K562 (cell line): ENCODE data around the gene MATN1. TPM values are rescaled to one million over a fixed set of nuclear protein-coding genes. Genes with fewer than 3 reads are reported as not detected.

Experiments used
- ATAC-seq: fragments of 200-7000 bp; cut with Tn5 transposase; 3 replicates; pipeline ENCODE4 v1.9.1; 2020; ENCODE audit warnings: moderate library complexity
- BruUV-seq: library from RNA; stranded (reverse); fragments of 400-500 nt; replicated peaks from 2 replicates; lab custom pipeline; 2021; lab: Mats Ljungman, UMichigan
- CTCF ChIA-PET: fragments of 300-600 bp; formaldehyde crosslinking; extraction: SDS; loops from one replicate; lab custom pipeline; 2021; ENCODE audit warnings: low intra/inter-chr PET ratio; lab: Yijun Ruan, JAX
- POLR2A ChIA-PET: fragments of 300-600, 350-650 bp; sonication (Branson Sonifier 250); formaldehyde crosslinking; extraction: SDS; loops from one replicate; lab custom pipeline; 2021; ENCODE audit warnings: antibody characterized with exemption, inconsistent platforms; lab: Yijun Ruan, JAX
- DNase-seq, 4 experiments: peaks; one replicate each; pipeline versions ENCODE4 v3.0.0 to v3.0.0-alpha.2; 2011 to 2018; ENCODE audit warnings: low spot score in 3 of 4, mixed read lengths in 3 of 4; ENCODE audit errors: extremely low read depth in 1 of 4
- FAIRE-seq: peaks from 2 replicates; lab custom pipeline; 2011; peaks lifted over from hg19 to GRCh38; lab: Jason Lieb, UNC
- H2AFZ ChIP-seq: 2 replicates; pipeline ENCODE4 v1.6.0; 2011; ENCODE audit warnings: low read depth, low read length, control low read depth, inconsistent platforms
- H3K27ac ChIP-seq: fragments of 200-600 bp; 3 replicates; pipeline ENCODE4 v1.8.0; 2011; ENCODE audit warnings: low read depth, mild to moderate bottlenecking, control low read depth, inconsistent platforms, low read length, moderate library complexity, mixed read lengths; ENCODE audit errors: extremely low read depth
- H3K27me3 ChIP-seq, 2 experiments: fragments of 300-600 bp in 1 of 2; 2 replicates in 1 of 2; 3 replicates in 1 of 2; pipeline versions ENCODE4 v1.6.0 to v1.8.0; 2011; ENCODE audit warnings: inconsistent platforms in 2 of 2, low read length in 2 of 2, mild to moderate bottlenecking in 1 of 2, mixed read lengths in 1 of 2, moderate library complexity in 1 of 2; ENCODE audit not compliant: control insufficient read depth in 2 of 2, insufficient read depth in 2 of 2
- H3K36me3 ChIP-seq: fragments of 300-600 bp; 3 replicates; pipeline ENCODE4 v1.8.0; 2011; ENCODE audit warnings: mild to moderate bottlenecking, low read length, inconsistent platforms; ENCODE audit not compliant: control insufficient read depth, insufficient read depth
- H3K4me1 ChIP-seq, 2 experiments: fragments of 200-600 bp in 1 of 2; replicated peaks in 1 of 2; 2 replicates in 1 of 2; 3 replicates in 1 of 2; pipeline versions ENCODE4 v1.5.1 to v1.8.0; 2011; ENCODE audit warnings: inconsistent platforms in 2 of 2, low read length in 2 of 2, mild to moderate bottlenecking in 1 of 2, mixed read lengths in 1 of 2, moderate library complexity in 1 of 2; ENCODE audit not compliant: control insufficient read depth in 2 of 2, insufficient read depth in 2 of 2
- H3K4me2 ChIP-seq: 2 replicates; pipeline ENCODE4 v1.6.1; 2011; ENCODE audit warnings: low read length, control low read depth, inconsistent platforms, mixed read lengths; ENCODE audit not compliant: insufficient read depth
- H3K4me3 ChIP-seq: fragments of 200-600 bp; sonication (generic), shearing (Covaris generic); 2 replicates; pipeline ENCODE4 v1.5.1; 2016; ENCODE audit warnings: control low read depth, inconsistent platforms
- H3K79me2 ChIP-seq: fragments of 200-600 bp; 3 replicates; pipeline ENCODE4 v1.8.0; 2011; ENCODE audit warnings: low read length, inconsistent platforms; ENCODE audit not compliant: control insufficient read depth, insufficient read depth
- H3K9ac ChIP-seq, 2 experiments: 2 replicates each; pipeline versions ENCODE4 v1.6.0 to v1.6.1; 2011; ENCODE audit warnings: low read depth in 2 of 2, low read length in 2 of 2, control low read depth in 1 of 2, inconsistent platforms in 1 of 2, mild to moderate bottlenecking in 1 of 2, mixed read lengths in 1 of 2; ENCODE audit not compliant: insufficient read depth in 1 of 2
- H3K9me1 ChIP-seq: one replicate; pipeline ENCODE4 v1.6.0; 2011; ENCODE audit warnings: inconsistent platforms, mild to moderate bottlenecking, low read length, moderate library complexity; ENCODE audit not compliant: control insufficient read depth, insufficient read depth
- H3K9me3 ChIP-seq: replicated peaks from 2 replicates; pipeline ENCODE4 v1.5.1; 2011; ENCODE audit warnings: low read depth, low read length, inconsistent platforms; ENCODE audit not compliant: control insufficient read depth, insufficient read depth
- H4K20me1 ChIP-seq: replicated peaks from 2 replicates; pipeline ENCODE4 v1.6.1; 2011; ENCODE audit warnings: low read length, inconsistent platforms, mixed read lengths; ENCODE audit not compliant: control insufficient read depth, insufficient read depth
- HMGN3 ChIP-seq: IDR thresholded peaks from 2 replicates; pipeline ENCODE4 v1.6.1; 2011; ENCODE audit warnings: borderline replicate concordance, low read depth, mild to moderate bottlenecking, mixed read lengths, low read length; ENCODE audit not compliant: insufficient read length; ENCODE audit errors: extremely low read depth
- ZNF232 ChIP-seq: sonication (generic); formaldehyde crosslinking; IDR thresholded peaks from 2 replicates; pipeline ENCODE4 v1.8.0; 2022; ENCODE audit warnings: mild to moderate bottlenecking, missing genetic modification reagents
- ZNF318 ChIP-seq, 2 experiments: fragments of 450-650 bp; IDR thresholded peaks; 2 replicates each; pipeline ENCODE4 v1.6.1; 2016; ENCODE audit warnings: mild to moderate bottlenecking in 2 of 2, borderline replicate concordance in 1 of 2, low read depth in 1 of 2, moderate library complexity in 1 of 2
- WGBS: fragments of 100-300 bp; shearing (Covaris generic); methylation state at CpG from one replicate; pipeline ENCODE4 v1.1.6; 2016; ENCODE audit warnings: low coverage, mixed read lengths; ENCODE audit not compliant: insufficient coverage; ENCODE audit errors: missing lambda C conversion rate; 5-methylcytosine and 5-hydroxymethylcytosine counted together
- in situ Hi-C: fragments of 300-500 bp; cut with MboI; formaldehyde crosslinking; loops from 4 replicates; pipeline ENCODE4 v1.15.0; 2018; ENCODE audit warnings: inconsistent platforms, mixed read lengths
- intact Hi-C: fragments of 100-400 bp; cut with micrococcal nuclease; formaldehyde crosslinking; loops from 2 replicates; pipeline ENCODE4 v1.14.2; 2022
- polyA plus RNA-seq, 8 experiments: library from polyadenylated mRNA; depleted of rRNA in 4 of 8; stranded (reverse) in 5 of 8; unstranded in 3 of 8; fragments of >200 nt; fragmentation: Nextera tagmentation in 2 of 8; fragmentation: Illumina TruSeq in 1 of 8; extraction: Ambion mirVana in 2 of 8; extraction: Trizol in 1 of 8; gene quantifications; 2 replicates each; pipeline versions ENCODE4 v1.2.1 to v1.2.3, GENCODE V29; 2011 to 2014; ENCODE audit warnings: inconsistent platforms in 1 of 8, missing spikeins in 1 of 8
- total RNA-seq, 7 experiments: library from RNA; depleted of rRNA in 6 of 7; stranded (reverse); fragments of >200 nt in 6 of 7; fragmentation: Illumina TruSeq in 2 of 7; extraction: Trizol in 2 of 7; gene quantifications; 2 replicates each; pipeline versions ENCODE4 v1.2.1 to v1.2.3, GENCODE V29; 2011 to 2021; ENCODE audit warnings: low replicate concordance in 1 of 7
- TF ChIP-seq, protein P1 (sequence below): sonication (generic); formaldehyde crosslinking; IDR thresholded peaks from 2 replicates; pipeline ENCODE4 v1.8.0; 2023; ENCODE audit warnings: missing genetic modification reagents, mild to moderate bottlenecking, borderline replicate concordance
- TF ChIP-seq, protein P2 (sequence below): sonication (generic); formaldehyde crosslinking; IDR thresholded peaks from 2 replicates; pipeline ENCODE4 v1.8.0; 2022; ENCODE audit warnings: missing genetic modification reagents, mild to moderate bottlenecking, borderline replicate concordance

Gene MATN1
- total and polyA plus RNA-seq, 9 of the 15 experiments (the other 6 are each of a cell fraction or from before 2014, with no cell fraction given) = 0.10 to 2.3 (median 1.2) TPM

DNA sequence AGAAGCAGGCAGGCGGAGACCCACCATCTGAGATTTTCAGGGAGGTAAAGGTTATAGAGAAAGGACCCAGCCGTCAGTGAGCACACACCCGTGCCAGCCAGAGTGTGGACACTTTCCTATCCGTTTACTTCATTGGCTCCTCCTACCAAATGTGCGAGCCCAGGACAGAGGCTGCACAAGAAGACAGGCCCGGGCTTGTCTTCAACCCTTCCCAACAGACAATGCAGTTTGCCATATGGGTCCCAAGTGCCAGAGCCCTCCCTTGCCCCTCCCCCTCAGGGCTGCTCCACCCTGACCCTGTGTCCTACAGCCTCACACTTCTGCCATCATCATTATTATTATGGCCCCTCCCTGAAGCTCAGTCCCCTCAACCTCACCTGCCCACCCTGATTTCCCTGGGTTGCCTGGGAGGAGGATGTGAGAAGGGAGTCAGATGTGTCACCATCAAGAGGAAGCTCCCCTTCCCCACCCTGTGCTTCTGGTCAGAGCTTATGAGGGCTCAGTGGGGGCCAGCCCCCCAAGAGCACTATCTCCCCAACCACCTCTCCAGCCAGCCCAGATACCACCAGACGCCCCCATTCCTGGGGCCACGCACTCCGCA, 24.8 kb upstream of the MATN1 start:
- Histone ChIP-seq H3K27me3 (no peaks in the 10 kb centered on the region), H2AFZ (peak overlapping the region; percentile 14; the same call in 1 of the 2 replicates), H3K4me3 (no peak overlapping the region), H4K20me1 (no peaks in the 10 kb centered on the region), H3K4me1 (peaks cover 39 to 55% of the 10 kb centered on the region in 2 experiments), H3K9ac (peak overlapping the region in 1 of 2 experiments; percentile 65; a peak in 1 of 4 replicates), H3K4me2 (no peak overlapping the region), H3K36me3 (no peaks in the 10 kb centered on the region), H3K79me2 (no peaks in the 10 kb centered on the region; the same call in 2 of the 3 replicates), H3K9me3 (no peaks in the 10 kb centered on the region), H3K9me1 (peaks cover 2% of the 10 kb centered on the region), H3K27ac (no peak overlapping the region)
- DNase-seq (peak in 2 of 4 experiments; percentile 34 to 35), FAIRE-seq (no peak), ATAC-seq (no peak)
- CTCF ChIA-PET = no interaction called here
- WGBS = 58% methylated on average over 9 of the region's 9 CpGs
- in situ Hi-C loops = no loop called here
- POLR2A ChIA-PET = interaction anchor here (0.5 to 1.0 kb wide), 3 partner anchors 16 to 58 kb away, joined by 3 to 5 read pairs (median 4); no protein-coding TSS in a partner anchor
- intact Hi-C loops = no loop called here
- no TSS peak for BruUV-seq
- TF ChIP-seq, protein P1, sequence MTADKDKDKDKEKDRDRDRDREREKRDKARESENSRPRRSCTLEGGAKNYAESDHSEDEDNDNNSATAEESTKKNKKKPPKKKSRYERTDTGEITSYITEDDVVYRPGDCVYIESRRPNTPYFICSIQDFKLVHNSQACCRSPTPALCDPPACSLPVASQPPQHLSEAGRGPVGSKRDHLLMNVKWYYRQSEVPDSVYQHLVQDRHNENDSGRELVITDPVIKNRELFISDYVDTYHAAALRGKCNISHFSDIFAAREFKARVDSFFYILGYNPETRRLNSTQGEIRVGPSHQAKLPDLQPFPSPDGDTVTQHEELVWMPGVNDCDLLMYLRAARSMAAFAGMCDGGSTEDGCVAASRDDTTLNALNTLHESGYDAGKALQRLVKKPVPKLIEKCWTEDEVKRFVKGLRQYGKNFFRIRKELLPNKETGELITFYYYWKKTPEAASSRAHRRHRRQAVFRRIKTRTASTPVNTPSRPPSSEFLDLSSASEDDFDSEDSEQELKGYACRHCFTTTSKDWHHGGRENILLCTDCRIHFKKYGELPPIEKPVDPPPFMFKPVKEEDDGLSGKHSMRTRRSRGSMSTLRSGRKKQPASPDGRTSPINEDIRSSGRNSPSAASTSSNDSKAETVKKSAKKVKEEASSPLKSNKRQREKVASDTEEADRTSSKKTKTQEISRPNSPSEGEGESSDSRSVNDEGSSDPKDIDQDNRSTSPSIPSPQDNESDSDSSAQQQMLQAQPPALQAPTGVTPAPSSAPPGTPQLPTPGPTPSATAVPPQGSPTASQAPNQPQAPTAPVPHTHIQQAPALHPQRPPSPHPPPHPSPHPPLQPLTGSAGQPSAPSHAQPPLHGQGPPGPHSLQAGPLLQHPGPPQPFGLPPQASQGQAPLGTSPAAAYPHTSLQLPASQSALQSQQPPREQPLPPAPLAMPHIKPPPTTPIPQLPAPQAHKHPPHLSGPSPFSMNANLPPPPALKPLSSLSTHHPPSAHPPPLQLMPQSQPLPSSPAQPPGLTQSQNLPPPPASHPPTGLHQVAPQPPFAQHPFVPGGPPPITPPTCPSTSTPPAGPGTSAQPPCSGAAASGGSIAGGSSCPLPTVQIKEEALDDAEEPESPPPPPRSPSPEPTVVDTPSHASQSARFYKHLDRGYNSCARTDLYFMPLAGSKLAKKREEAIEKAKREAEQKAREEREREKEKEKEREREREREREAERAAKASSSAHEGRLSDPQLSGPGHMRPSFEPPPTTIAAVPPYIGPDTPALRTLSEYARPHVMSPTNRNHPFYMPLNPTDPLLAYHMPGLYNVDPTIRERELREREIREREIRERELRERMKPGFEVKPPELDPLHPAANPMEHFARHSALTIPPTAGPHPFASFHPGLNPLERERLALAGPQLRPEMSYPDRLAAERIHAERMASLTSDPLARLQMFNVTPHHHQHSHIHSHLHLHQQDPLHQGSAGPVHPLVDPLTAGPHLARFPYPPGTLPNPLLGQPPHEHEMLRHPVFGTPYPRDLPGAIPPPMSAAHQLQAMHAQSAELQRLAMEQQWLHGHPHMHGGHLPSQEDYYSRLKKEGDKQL (CRISPR knock-in tag) = 0 out of 2 replicates have a peak, but pooled peaks have one; percentile 29
- TF ChIP-seq, protein P2, sequence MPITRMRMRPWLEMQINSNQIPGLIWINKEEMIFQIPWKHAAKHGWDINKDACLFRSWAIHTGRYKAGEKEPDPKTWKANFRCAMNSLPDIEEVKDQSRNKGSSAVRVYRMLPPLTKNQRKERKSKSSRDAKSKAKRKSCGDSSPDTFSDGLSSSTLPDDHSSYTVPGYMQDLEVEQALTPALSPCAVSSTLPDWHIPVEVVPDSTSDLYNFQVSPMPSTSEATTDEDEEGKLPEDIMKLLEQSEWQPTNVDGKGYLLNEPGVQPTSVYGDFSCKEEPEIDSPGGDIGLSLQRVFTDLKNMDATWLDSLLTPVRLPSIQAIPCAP = no peak
- no peak for TF ChIP-seq ZNF318 (IDR thresholded peaks at IDR 0.05; ENCODE audit: borderline replicate concordance in 1 of 2, low read depth in 1 of 2)
- TF ChIP-seq ZNF232 (CRISPR knock-in tag) = no peak
- no peak for TF ChIP-seq HMGN3
